HG02852 (cell line): ENCODE measurements around the gene ARAP1.

ENCODE experiments used
- ATAC-seq: cut with Tn5 transposase; IDR thresholded peaks from one replicate; pipeline ENCODE4 v1.9.1; 2021; ENCODE audit warnings: mild to moderate bottlenecking, moderate library complexity; ENCODE audit not compliant: unreplicated experiment

Gene ARAP1

DNA sequence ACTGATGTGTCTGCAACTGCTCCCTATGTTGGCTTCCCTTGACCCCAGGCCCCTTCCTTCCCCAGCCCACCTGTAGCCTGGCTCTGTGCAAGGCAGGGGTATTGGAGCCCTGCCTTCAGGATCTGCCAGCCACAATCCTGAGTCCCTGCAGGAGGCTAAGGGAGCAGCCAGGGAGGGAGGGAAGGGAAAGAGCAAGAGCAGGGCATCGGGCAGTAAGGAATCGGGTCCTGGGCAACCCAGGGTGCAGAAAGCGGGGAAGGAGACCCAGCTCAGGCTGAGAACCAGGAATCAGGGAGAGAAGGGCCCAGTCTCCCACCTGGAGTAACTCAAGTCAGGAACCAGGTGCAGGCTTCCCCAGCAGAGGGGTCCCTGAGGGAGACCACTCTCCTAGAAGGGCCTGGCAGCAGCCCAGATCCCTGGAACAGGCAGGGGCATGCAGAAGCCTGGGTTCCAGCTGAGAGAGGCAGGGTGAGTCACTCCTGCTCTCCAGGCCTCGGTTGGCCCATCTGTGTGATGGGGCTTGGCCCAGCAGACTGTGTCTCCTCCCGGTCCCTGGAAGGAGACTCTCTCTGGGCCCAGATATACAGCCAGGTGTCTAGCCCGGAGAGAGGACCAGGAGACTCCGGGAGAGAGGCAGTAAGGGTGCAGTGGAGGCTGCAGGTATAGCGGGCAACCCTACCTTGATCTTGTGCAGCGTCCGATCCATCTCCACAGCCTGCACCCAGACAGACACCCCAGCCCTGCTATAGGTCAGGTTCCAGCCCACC lies 28.3 kb upstream of the ARAP1 start:
- no peak for ATAC-seq

DNA sequence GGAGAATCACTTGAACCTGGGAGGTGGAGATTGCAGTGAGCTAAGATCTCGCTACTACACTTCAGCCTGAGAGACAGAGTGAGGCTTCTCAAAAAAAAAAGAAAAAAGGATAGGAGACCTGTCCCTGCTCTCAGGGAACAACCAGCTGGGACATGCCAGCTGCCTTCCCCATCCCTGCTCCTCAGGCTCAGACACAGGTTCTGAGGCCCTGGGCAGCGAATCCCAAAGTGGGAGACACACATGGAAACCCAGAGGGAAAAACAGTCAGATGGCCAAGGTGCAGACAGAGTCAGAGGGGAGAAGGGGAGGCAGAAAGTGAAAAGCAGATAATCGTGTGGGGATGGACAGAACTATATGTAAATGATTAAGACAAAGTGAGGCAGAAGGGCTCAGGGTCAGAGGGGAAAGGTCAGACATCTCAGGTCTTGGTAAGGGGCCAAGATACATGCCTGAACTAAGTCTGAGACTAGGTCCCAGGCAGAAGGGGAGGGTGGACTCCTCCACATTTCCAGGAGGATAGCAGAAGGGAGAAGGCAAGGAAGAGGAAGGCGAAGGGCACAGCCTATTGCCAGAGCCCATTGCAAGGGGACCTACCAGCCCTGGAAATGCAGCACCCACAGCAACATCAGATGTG lies 27.4 kb upstream of the ARAP1 start:
- ATAC-seq = no peak

DNA sequence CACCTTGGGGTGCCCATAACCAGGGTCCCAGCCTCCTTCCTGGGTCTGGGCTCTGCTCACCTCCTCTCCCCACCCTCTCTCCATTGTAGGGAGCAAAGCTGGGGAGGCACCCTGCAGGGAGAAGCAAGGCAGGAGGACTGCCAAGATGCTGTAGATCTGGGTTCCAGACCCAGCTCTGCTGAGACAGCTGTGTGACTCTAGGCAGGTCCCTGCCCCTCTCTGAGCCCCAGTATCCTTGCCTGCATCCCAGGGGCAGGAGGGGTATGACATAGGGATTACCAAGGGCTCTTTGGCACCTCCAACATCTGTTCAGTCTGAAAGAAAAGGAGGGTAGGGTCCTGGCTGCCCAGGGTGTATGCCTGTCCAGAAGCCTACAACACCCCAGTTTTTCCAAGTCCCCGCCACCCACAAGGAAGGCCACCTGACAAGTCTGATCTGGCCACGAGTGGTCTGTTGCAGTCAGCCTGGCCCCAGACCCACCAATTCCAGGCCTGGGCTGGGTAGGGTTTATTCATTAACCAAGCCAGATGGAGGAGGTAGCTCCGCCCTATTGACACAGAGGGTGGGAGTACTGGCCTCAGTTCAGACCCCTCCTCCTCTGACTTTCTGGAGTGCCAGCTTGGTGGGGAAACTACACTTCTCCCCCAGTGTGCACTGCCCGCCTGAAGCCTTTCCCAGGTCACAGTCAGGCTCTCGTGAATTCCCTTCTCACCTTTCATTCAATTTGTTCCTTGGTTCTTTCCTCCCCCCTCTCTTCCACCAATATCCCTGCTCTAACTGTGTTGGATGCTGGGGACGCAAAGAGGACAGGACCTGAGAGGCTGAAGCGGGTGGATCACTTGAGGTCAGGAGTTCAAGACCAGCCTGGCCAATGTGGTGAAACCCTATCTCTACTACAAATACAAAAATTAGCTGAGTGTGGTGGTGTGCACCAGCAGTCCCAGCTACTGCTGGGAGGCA lies 26.6 kb upstream of the ARAP1 start:
- no peak for ATAC-seq

DNA sequence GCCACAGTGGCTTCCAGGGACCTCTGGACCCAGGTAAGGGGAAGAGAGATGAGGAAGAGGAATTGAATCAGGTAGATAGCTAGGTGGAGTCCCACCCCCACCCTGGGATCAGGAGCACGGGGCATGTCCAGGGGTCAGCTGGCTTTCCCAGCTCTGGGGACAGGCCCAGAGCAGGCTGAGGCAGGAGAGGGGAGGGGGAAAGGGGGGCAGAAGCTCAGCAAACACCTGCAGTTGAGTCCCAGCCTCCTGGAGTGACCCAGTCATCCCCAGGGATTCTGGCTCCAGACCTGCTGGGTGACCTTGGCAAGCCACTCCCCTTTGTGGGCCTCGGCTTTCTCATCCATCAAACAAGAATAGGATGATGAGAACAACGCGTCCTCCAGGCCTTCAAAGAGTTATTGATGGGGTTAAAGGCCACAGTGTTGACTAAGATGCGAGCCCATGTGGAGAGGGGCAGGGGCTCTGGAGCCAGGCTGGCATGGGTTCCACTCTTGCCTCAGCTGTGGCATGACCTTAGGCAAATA lies 25.6 kb upstream of the ARAP1 start:
- no peak for ATAC-seq

DNA sequence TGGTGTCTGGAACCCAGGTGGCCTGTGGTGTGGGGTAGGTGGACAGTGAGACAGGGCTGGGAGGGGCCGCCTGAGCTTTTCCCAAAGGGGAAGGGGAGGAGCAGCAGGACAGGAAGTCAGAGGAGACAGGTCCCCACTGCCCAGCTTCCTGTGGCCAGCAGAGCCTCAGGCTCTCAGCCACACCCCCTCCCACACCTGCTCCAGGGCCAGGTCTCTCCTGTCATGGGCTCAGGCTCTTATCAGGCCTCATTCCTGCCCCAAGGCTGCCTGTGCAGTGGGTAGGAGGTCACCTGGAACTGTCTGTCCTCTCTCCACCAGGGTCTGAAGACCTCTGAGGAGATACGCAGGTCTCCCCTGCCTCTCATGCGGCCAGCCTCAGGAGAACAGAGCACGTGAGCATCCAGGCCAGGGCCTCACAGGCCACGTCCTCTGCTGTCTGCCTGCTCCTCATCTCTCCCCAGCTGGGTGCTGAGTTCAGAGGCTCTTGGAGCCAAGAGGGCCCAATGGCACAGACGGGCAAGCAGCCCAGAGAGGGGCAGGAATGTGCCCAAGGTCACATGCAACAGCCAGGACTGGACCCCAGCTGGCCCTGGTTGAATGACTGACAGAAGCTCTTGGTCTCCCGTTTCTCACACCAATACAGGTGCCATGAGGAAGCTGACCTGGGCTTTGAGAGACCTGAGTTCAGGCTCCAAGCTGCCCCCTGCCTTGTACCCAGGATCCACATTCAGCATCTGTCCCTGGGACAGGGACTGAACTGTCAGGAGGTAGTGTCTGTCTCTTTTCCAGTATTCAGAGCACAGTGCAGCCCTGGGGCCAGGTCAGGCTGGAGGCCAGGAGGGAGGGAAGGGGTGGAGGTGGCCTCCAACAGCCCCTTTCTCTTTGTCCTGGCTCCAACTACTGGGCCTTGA lies 24.9 kb upstream of the ARAP1 start:
- ATAC-seq = no peak

- no peak for ATAC-seq
These were observed 24.1 kb upstream of the ARAP1 start for GRCh38 chr11:72776117-72776843.

GRCh38 chr11:72775288-72776110 lies 23.3 kb upstream of the ARAP1 start:
- no peak for ATAC-seq

DNA sequence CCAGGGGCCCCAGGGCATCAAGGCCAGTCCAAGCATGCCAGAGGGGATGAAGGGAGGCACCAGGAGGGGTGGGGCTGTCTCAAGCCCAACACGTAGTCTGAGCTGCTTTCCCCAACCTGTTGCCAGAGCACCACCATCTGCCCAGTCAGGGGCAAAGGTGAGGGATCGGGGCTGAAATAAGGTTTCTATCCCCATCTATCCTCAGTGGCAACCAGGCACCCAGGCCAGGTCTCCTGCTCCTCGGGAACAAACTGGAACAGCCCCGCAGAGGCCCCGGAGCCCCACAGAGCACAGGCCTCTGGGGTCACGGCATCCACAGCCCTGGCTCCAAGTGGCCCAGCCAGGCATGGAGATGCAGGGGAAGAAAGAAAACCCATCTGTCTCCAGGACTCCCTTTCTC lies 22.3 kb upstream of the ARAP1 start:
- ATAC-seq = no peak

DNA sequence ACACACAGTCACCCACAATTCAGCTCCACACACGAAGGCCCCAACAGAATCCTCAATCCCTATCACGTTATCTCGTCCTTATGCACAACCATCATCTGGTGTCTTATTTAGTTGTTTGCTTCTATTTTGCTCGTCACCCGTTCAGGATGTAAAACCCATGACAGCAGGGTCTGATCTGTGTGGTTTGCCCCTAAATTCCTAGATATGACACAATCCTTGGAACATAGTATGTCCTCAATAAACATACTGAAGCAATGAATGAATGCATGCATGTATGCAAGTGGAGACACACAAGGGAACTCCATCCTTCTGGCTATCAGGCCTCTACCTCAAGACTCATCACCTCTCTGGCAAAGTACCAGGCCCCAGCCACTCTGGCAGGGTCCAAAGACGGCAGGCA lies 21.5 kb upstream of the ARAP1 start:
- ATAC-seq = no peak

GRCh38 chr11:72773291-72773690 lies 21.1 kb upstream of the ARAP1 start:
- ATAC-seq = no peak

DNA sequence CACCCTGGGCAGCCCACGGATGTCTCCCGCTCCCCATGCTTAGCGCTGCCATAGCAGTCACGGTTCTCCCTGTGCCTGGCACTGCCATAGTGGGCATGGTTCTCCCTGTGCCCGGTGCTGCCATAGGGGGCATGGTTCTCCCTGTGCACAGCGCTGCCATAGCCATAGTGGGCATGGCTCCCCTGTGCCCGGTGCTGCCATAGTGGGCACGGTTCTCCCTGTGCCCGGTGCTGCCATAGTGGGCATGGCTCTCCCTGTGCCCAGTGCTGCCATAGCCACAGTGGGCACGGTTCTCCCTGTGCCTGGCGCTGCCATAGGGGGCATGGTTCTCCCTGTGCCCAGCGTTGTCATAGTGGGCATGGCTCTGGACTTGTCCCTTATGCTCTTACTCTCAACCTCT lies 19.9 kb upstream of the ARAP1 start:
- ATAC-seq = no peak

DNA sequence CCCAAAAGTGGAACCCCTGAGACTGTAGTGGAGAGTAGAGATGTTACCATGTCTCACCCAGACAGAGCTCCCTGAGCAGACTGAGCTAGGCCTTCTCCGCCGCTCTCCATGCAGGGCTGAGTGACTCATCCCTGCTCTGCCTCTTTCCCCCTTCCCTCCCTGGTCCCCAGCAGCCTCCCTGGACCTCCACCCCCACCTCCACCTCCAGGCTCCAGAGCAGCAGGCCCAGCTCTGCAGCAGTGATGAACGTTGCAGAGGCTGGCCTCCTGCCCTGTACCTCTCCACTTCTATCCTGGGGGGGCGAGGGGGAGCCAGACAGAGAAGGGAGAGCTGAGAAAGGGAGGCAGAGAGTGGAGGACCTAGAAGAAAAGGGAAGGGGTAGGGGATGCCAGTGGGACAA lies 19.3 kb upstream of the ARAP1 start:
- ATAC-seq = no peak

DNA sequence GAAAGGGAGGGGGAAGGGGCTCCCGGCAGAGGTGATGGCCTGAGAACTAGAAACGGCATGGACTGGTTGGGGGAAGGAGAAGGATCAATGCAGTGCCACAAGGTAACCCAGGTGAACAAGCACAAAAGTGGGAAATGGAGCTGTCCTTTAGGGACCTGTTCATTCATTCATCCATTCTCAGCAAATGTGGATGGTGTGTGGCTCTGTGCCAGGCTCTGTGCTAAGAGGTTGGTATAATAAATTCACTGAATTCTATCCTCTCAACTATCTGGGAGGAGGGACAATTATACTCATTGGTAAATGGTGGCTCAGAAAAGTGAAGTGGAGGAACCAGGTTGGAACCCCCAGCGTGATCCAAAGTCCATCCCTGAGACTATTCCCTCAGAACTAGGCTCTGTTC lies 18.6 kb upstream of the ARAP1 start:
- no peak for ATAC-seq

DNA sequence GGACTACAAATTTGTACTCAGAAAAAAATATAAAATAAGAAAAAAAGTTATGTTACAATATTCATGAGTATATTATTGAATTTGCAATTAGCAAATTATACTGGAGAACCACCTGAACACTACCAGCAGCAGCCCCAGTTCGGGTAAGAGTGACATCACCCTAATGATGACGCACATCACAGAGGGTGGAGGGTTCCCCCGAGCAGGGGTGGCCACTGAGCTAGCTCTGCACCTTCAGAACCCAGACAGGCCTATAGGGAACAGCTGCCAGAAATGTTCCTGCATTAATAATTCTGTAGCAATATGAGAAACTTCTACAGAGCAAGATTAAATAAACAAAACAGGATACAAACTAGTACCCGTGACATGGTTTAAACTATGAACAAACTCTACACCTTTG lies 17.5 kb upstream of the ARAP1 start:
- ATAC-seq = no peak

GRCh38 chr11:72768581-72768980 lies 16.4 kb upstream of the ARAP1 start:
- no peak for ATAC-seq

- no peak for ATAC-seq
These were observed 15.2 kb upstream of the ARAP1 start for GRCh38 chr11:72767203-72768062.

DNA sequence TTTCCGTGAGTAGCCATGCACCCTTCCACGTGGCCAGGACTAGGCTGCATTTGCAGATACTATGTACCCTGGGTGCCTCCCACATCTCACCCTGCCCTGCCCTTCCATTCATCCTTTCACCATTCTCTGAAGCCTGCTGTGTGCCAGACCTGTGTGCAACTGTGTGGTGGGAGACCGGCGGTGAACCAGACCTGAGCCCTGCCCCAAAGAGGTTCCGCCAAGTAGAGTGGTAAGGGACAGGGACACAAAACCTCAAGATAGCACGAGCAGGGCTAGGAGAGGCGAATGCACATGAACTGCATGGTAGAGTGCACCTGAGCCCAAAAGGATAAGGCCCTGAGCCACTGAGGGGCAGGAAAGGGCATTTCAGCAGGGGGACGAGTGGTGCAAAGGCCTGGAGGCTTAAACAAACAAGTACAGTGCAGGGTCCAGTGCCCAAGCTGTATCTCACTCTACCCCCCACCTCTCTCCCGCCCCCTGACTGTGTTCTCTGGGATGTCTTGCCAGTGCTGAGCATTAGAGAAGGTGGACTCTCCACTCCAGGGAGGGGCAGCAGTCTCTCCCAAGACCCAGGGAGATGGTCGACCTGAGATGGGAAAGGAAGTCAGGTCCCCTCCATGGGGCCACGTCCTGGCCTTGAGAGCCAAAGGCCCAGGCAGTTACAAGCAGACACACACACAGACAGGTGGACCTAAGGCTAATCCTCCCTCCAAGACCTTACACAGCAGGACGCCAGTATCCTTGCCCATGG lies 14.1 kb upstream of the ARAP1 start:
- no peak for ATAC-seq
